SHP77 (cell line): ENCODE measurements around the gene XXYLT1.
A peak's percentile ranks its signal among the peaks of the same experiment; 100 is the strongest.
"Not testable (repeated sequence)": the region's sequence is repeated elsewhere in the genome, so short reads cannot be mapped to it uniquely, and the experiment has no call there.

Source experiments
- DNase-seq, 2 experiments: peaks; one replicate each; lab custom pipeline; 2025; lab: John Stamatoyannopoulos, UW

The XXYLT1 gene

GRCh38 chr3:195112361-195112791, 158.6 kb downstream of the XXYLT1 start:
- DNase-seq, result no peak

- DNase-seq, result no peak
These were observed 159.2 kb downstream of the XXYLT1 start for GRCh38 chr3:195111766-195112165.

GRCh38 chr3:195111319-195111705, 159.6 kb downstream of the XXYLT1 start:
- no peak for DNase-seq

- no peak for DNase-seq
These were observed 160.2 kb downstream of the XXYLT1 start for GRCh38 chr3:195110647-195111318.

GRCh38 chr3:195109098-195109657, 161.8 kb downstream of the XXYLT1 start:
- DNase-seq, result no peak

- no peak for DNase-seq
These were observed 163.4 kb downstream of the XXYLT1 start for GRCh38 chr3:195107593-195107992.

- DNase-seq, result not testable (repeated sequence)
These were observed 163.9 kb downstream of the XXYLT1 start for GRCh38 chr3:195107031-195107430.

- DNase-seq, result peak; percentile 15 to 23
These were observed 164.5 kb downstream of the XXYLT1 start for GRCh38 chr3:195106418-195106906.

- DNase-seq, result no peak
These were observed 165.0 kb downstream of the XXYLT1 start for GRCh38 chr3:195105841-195106417.

- no peak for DNase-seq
These were observed 165.6 kb downstream of the XXYLT1 start for GRCh38 chr3:195105389-195105788.

GRCh38 chr3:195104340-195104739, 166.6 kb downstream of the XXYLT1 start:
- DNase-seq, result no peak

- no peak for DNase-seq
These were observed 167.3 kb downstream of the XXYLT1 start for GRCh38 chr3:195103623-195104022.

- DNase-seq, result no peak
These were observed 168.1 kb downstream of the XXYLT1 start for GRCh38 chr3:195102609-195103467.

GRCh38 chr3:195101927-195102608, 168.9 kb downstream of the XXYLT1 start:
- DNase-seq, result no peak

GRCh38 chr3:195101001-195101583, 169.9 kb downstream of the XXYLT1 start:
- peak in 1 of 2 experiments; percentile 62 for DNase-seq

GRCh38 chr3:195099951-195100785, 170.8 kb downstream of the XXYLT1 start:
- no peak for DNase-seq

- DNase-seq, result no peak
These were observed 172.0 kb downstream of the XXYLT1 start for GRCh38 chr3:195098741-195099525.

GRCh38 chr3:195097331-195098255, 173.4 kb downstream of the XXYLT1 start:
- DNase-seq, result no peak
